ENCODE results near the gene ANO10. TPM values are rescaled to one million over a fixed set of nuclear protein-coding genes. Genes with fewer than 3 reads are reported as not detected.

The ANO10 gene
- total and polyA plus RNA-seq, 8 donors: 3.6 to 202 (median 12.5) TPM

- Histone ChIP-seq H3K27me3 (no peaks in the 10 kb centered on the region), H3K36me3 (peaks cover 0 to 8% (median 5%) of the 10 kb centered on the region in 4 donors), H3K4me1 (peaks cover 16 to 69% (median 44%) of the 10 kb centered on the region in 4 donors), H3K4me3 (no peak overlapping the region), H3K27ac (peak overlapping the region in 3 of 5 donors; percentile 48 to 64 (median 50)), H3K9me3 (no peaks in the 10 kb centered on the region)
- TF ChIP-seq EP300 (IDR thresholded peaks at IDR 0.05) (no peak), POLR2AphosphoS5 (IDR thresholded peaks at IDR 0.05) (no peak)
- intact Hi-C loops (cut with DNase I; ENCODE audit: low total_unique reads): no loop called here
- no peak for DNase-seq
Observed at GRCh38 chr3:43327582-43327979, 294.2 kb downstream of the ANO10 start.

- Histone ChIP-seq H3K27me3 (no peaks in the 10 kb centered on the region), H3K27ac (peak overlapping the region in 4 of 5 donors; percentile 18 to 64 (median 49)), H3K36me3 (peaks cover 0 to 3% (median under 1%) of the 10 kb centered on the region in 4 donors), H3K4me1 (peaks cover 16 to 69% (median 44%) of the 10 kb centered on the region in 4 donors), H3K4me3 (no peak overlapping the region), H3K9me3 (no peaks in the 10 kb centered on the region)
- 34 to 50% (median 47%) methylated on average over 3 of the region's 3 CpGs for WGBS, 5 donors
- TF ChIP-seq CTCF (IDR thresholded peaks at IDR 0.05) (no peak), POLR2AphosphoS5 (IDR thresholded peaks at IDR 0.05) (peak in 1 of 3 donors; percentile 30), POLR2A (IDR thresholded peaks at IDR 0.05) (no peak)
- peak in 1 of 2 donors; percentile 32 for DNase-seq
- intact Hi-C loops (cut with DNase I; ENCODE audit: low total_unique reads): no loop called here
Observed at GRCh38 chr3:43326891-43327581, 294.8 kb downstream of the ANO10 start.

GRCh38 chr3:43323541-43323940, 298.3 kb downstream of the ANO10 start:
- H3K4me1 ChIP-seq: peaks cover 25 to 81% (median 50%) of the 10 kb centered on the region in 4 donors
- 92 to 100% (median 98%) methylated on average over 1 of the region's 1 CpG for WGBS, 5 donors

GRCh38 chr3:43320288-43320687, 301.5 kb downstream of the ANO10 start:
- Histone ChIP-seq H3K36me3 (peaks cover 0 to 10% (median 0%) of the 10 kb centered on the region in 4 donors), H3K9me3 (no peaks in the 10 kb centered on the region), H3K4me3 (no peak overlapping the region), H3K27me3 (no peaks in the 10 kb centered on the region), H3K27ac (peak overlapping the region in 3 of 5 donors; percentile 5 to 52 (median 17)), H3K4me1 (peaks cover 14 to 80% (median 47%) of the 10 kb centered on the region in 4 donors)
- intact Hi-C loops (cut with DNase I; ENCODE audit: low total_unique reads): no loop called here
- TF ChIP-seq POLR2AphosphoS5 (IDR thresholded peaks at IDR 0.05) (no peak), EP300 (IDR thresholded peaks at IDR 0.05) (no peak), POLR2A (IDR thresholded peaks at IDR 0.05) (no peak), CTCF (IDR thresholded peaks at IDR 0.05) (no peak)
- 87 to 95% (median 92%) methylated on average over 5 of the region's 5 CpGs for WGBS, 5 donors
- no peak for DNase-seq

More at GRCh38 chr3:43323541-43323940, 298.3 kb downstream of the ANO10 start:
- H3K27ac ChIP-seq: no peak overlapping the region
- H3K27me3 ChIP-seq: no peaks in the 10 kb centered on the region
- peaks cover 0 to 5% (median 0%) of the 10 kb centered on the region in 4 donors for H3K36me3 ChIP-seq
- no peak for TF ChIP-seq CTCF (IDR thresholded peaks at IDR 0.05)
- no peak for TF ChIP-seq POLR2A (IDR thresholded peaks at IDR 0.05)
- TF ChIP-seq POLR2AphosphoS5 (IDR thresholded peaks at IDR 0.05): no peak
- TF ChIP-seq EP300 (IDR thresholded peaks at IDR 0.05): no peak
- DNase-seq: no peak
- H3K9me3 ChIP-seq: no peaks in the 10 kb centered on the region
- intact Hi-C loops (cut with DNase I; ENCODE audit: low total_unique reads): no loop called here
- no peak overlapping the region for H3K4me3 ChIP-seq

- peaks cover 9 to 80% (median 45%) of the 10 kb centered on the region in 4 donors for H3K4me1 ChIP-seq
- peaks cover 0 to 10% (median 0%) of the 10 kb centered on the region in 4 donors for H3K36me3 ChIP-seq
- no peak for DNase-seq
- H3K27ac ChIP-seq: peak overlapping the region in 3 of 5 donors; percentile 5 to 52 (median 17)
- H3K9me3 ChIP-seq: no peaks in the 10 kb centered on the region
- WGBS, 5 donors: 75 to 85% (median 80%) methylated on average over 3 of the region's 3 CpGs
- intact Hi-C loops (cut with DNase I; ENCODE audit: low total_unique reads): no loop called here
- TF ChIP-seq POLR2AphosphoS5 (IDR thresholded peaks at IDR 0.05): no peak
- no peak for TF ChIP-seq EP300 (IDR thresholded peaks at IDR 0.05)
- TF ChIP-seq CTCF (IDR thresholded peaks at IDR 0.05): no peak
- no peak for TF ChIP-seq POLR2A (IDR thresholded peaks at IDR 0.05)
- no peak overlapping the region for H3K4me3 ChIP-seq
- no peaks in the 10 kb centered on the region for H3K27me3 ChIP-seq
Observed at GRCh38 chr3:43319794-43320193, 302.0 kb downstream of the ANO10 start.

Measured in stomach (tissue), 9 donors.